Measurements from ENCODE around the gene NAT10. TPM values are rescaled to one million over a fixed set of nuclear protein-coding genes. Genes with fewer than 3 reads are reported as not detected.

NAT10 gene
- total RNA-seq, 1 experiment from 2014 or later: 103 TPM

DNA sequence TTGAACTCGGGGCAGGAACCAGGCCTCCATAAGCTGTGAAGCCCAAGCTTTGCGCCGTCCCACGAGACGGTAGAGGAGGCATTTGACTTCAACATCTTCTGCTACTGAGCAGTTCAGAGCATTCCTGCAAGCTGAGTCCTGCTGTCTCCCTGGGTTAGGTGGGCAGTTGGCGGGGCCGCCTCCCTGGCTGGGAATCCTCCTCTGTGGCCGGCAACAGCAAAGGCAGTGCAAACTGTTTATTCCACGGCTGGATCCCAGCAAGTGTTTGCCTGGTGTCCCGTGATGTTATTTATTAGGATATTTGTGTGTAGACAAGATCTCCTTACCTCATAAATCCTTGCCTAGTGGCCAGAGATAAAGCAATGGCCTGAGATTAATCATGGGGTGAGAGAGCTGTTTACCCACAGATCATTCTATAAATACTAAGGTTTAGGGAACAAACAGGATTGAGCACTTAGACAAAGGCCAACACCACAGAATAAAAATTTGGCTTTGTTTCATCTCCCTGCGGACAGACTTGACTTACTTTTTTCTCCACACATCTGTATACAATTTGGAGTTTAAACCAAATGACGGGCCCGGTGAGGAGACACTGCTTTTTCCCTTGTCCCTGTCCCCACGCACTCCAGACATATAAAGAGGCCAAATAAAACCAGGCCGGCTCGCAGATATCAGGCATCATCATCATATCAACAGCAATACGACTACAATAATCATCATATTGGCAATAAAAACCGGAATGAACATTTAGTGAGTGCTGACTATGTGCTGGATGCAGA is 63.4 kb downstream of the NAT10 start:
- Histone ChIP-seq H4K91ac (ENCODE audit: insufficient read length, low read depth, low read length) (no peak overlapping the region), H3K27me3 (ENCODE audit: insufficient read depth, low read length) (no peaks in the 10 kb centered on the region; the same call in 1 of the 2 replicates), H3K79me1 (ENCODE audit: insufficient read depth, low read depth, low read length, poor library complexity, severe bottlenecking) (no peaks in the 10 kb centered on the region), H2BK12ac (ENCODE audit: insufficient read length, low read depth, low read length) (no peak overlapping the region), H3K79me2 (ENCODE audit: insufficient read depth, low read length) (no peaks in the 10 kb centered on the region), H3K56ac (ENCODE audit: insufficient read length, low read depth, low read length) (no peak overlapping the region), H3K18ac (ENCODE audit: insufficient read length, low read depth, low read length) (no peak overlapping the region), H3K23me2 (ENCODE audit: insufficient read length, low read depth, low read length, poor library complexity, severe bottlenecking) (no peaks in the 10 kb centered on the region), H3K27ac (ENCODE audit: insufficient read length, low read depth, low read length) (no peak overlapping the region), H4K20me1 (ENCODE audit: control insufficient read depth, insufficient read depth, insufficient read length) (no peaks in the 10 kb centered on the region), H3K9ac (ENCODE audit: extremely low read depth, insufficient read length, low read length) (no peak overlapping the region), H2BK20ac (ENCODE audit: low read depth, low read length, poor library complexity, severe bottlenecking) (no peak overlapping the region), H3K14ac (ENCODE audit: insufficient read depth, low read length) (no peak overlapping the region), H3K4me1 (ENCODE audit: insufficient read depth, low read length) (no peaks in the 10 kb centered on the region), H4K5ac (ENCODE audit: insufficient read length, low read depth, low read length) (no peak overlapping the region), H4K8ac (replicated peaks; ENCODE audit: insufficient read length, low read depth, low read length) (no peak overlapping the region), H2BK5ac (ENCODE audit: insufficient read length, low read length) (no peak overlapping the region), H3K9me3 (ENCODE audit: control insufficient read depth, low read depth, low read length) (no peaks in the 10 kb centered on the region), H3K4me2 (ENCODE audit: insufficient read depth, insufficient read length, low read length) (no peak overlapping the region), H2BK15ac (ENCODE audit: low read depth, low read length) (no peak overlapping the region), H3K23ac (ENCODE audit: insufficient read length, low read depth, low read length) (no peak overlapping the region), H2AFZ (ENCODE audit: low read length) (no peak overlapping the region), H2BK120ac (ENCODE audit: low read depth, low read length, poor library complexity, severe bottlenecking) (no peak overlapping the region), H3T11ph (ENCODE audit: low read length) (no peak overlapping the region), H3K4ac (ENCODE audit: low read depth, low read length) (no peak overlapping the region), H2AK5ac (ENCODE audit: insufficient read length, low read length) (no peak overlapping the region)
- no peak for DNase-seq
- no CpG with 5 or more reads among the region's 18 CpGs for WGBS (ENCODE audit: extremely low coverage, insufficient read length, low lambda C conversion rate)
- no peak for TF ChIP-seq CTCF (conservative IDR thresholded peaks at IDR 0.05)
- no peak overlapping the region; a peak in 1 of 7 replicates for H3K27ac Mint-ChIP-seq
- no peak overlapping the region for H3K4me3 Mint-ChIP-seq
- peaks cover 5% of the 10 kb centered on the region; the same call in 1 of the 2 replicates for H3K27me3 Mint-ChIP-seq (ENCODE audit: low read depth)
- 0 out of 4 replicates have a peak, but pooled peaks cover 0 to 3% of the 10 kb centered on the region in 2 experiments for H3K4me1 Mint-ChIP-seq
- H3K9me3 Mint-ChIP-seq: no peaks in the 10 kb centered on the region
- peaks cover 0 to 3% (median 0%) of the 10 kb centered on the region in 3 experiments; a peak in 2 of 7 replicates for H3K36me3 Mint-ChIP-seq (ENCODE audit: insufficient read depth in 1 of 3, low read depth in 3 of 3)

Data from H9 (cell line).